IMR-90 (cell line): Measurements from ENCODE around the gene BLTP1. TPM values are rescaled to one million over a fixed set of nuclear protein-coding genes. Genes with fewer than 3 reads are reported as not detected.
A peak's percentile ranks its signal among the peaks of the same experiment; 100 is the strongest.

Experiments
- ATAC-seq: fragments of 200-7000 bp; cut with Tn5 transposase; 2 replicates; pipeline ENCODE4 v1.9.1; 2020; ENCODE audit warnings: low read depth, mild to moderate bottlenecking, moderate library complexity
- BruUV-seq: library from RNA; stranded (reverse); fragments of 400-500 nt; replicated peaks from 2 replicates; lab custom pipeline; 2021; lab: Mats Ljungman, UMichigan
- CTCF ChIA-PET: fragments of 300-600 bp; formaldehyde crosslinking; extraction: SDS; loops from one replicate; lab custom pipeline; 2021; ENCODE audit warnings: antibody characterized with exemption; lab: Yijun Ruan, JAX
- POLR2A ChIA-PET: fragments of 300-600 bp; sonication (Branson Sonifier 250); formaldehyde crosslinking; loops from one replicate; lab custom pipeline; 2022; ENCODE audit warnings: antibody characterized with exemption; ENCODE audit not compliant: unreplicated experiment; lab: Charles Lee
- DNase-seq: peaks from one replicate; pipeline ENCODE4 v3.0.0; 2013
- H2AFZ ChIP-seq: replicated peaks from 2 replicates; pipeline ENCODE3; 2013; ENCODE audit warnings: low read length, mild to moderate bottlenecking; ENCODE audit not compliant: poor library complexity
- H2AK5ac ChIP-seq: 2 replicates; pipeline ENCODE4 v1.6.1; 2013; ENCODE audit warnings: low read depth, low read length, inconsistent platforms
- H2AK9ac ChIP-seq: replicated peaks from 2 replicates; pipeline ENCODE3; 2013; ENCODE audit warnings: mild to moderate bottlenecking, low read depth, low read length, moderate library complexity; ENCODE audit not compliant: poor library complexity
- H2BK120ac ChIP-seq: 2 replicates; pipeline ENCODE4 v1.6.1; 2013; ENCODE audit warnings: low read depth, low read length, inconsistent platforms
- H2BK15ac ChIP-seq: 3 replicates; pipeline ENCODE4 v1.6.1; 2013; ENCODE audit warnings: low read depth, low read length, inconsistent platforms
- H2BK20ac ChIP-seq: 2 replicates; pipeline ENCODE4 v1.6.1; 2013; ENCODE audit warnings: low read depth, mild to moderate bottlenecking, inconsistent platforms, low read length, moderate library complexity
- H2BK5ac ChIP-seq: 2 replicates; pipeline ENCODE4 v1.6.1; 2013; ENCODE audit warnings: mild to moderate bottlenecking, low read depth, low read length, inconsistent platforms; ENCODE audit not compliant: poor library complexity, severe bottlenecking
- H3K14ac ChIP-seq: replicated peaks from 2 replicates; pipeline ENCODE4 v1.6.1; 2013; ENCODE audit warnings: low read depth, low read length, inconsistent platforms
- H3K18ac ChIP-seq: 2 replicates; pipeline ENCODE4 v1.6.1; 2013; ENCODE audit warnings: low read depth, low read length, control low read depth
- H3K23ac ChIP-seq: 2 replicates; pipeline ENCODE4 v1.6.1; 2013; ENCODE audit warnings: low read depth, low read length, inconsistent platforms
- H3K27ac ChIP-seq: 2 replicates; pipeline ENCODE4 v1.5.1; 2013; ENCODE audit warnings: mild to moderate bottlenecking, control low read depth, low read length; ENCODE audit not compliant: insufficient read depth
- H3K27me3 ChIP-seq: 2 replicates; pipeline ENCODE4 v1.6.1; 2013; ENCODE audit warnings: low read length; ENCODE audit not compliant: control insufficient read depth, insufficient read depth
- H3K36me3 ChIP-seq: 2 replicates; pipeline ENCODE4 v1.6.1; 2013; ENCODE audit warnings: low read length, mixed read lengths; ENCODE audit not compliant: control insufficient read depth, insufficient read depth
- H3K4ac ChIP-seq: 2 replicates; pipeline ENCODE4 v1.6.1; 2013; ENCODE audit warnings: low read depth, low read length, inconsistent platforms
- H3K4me1 ChIP-seq: 2 replicates; pipeline ENCODE4 v1.6.1; 2013; ENCODE audit warnings: low read length, mixed read lengths; ENCODE audit not compliant: control insufficient read depth, insufficient read depth
- H3K4me2 ChIP-seq: 2 replicates; pipeline ENCODE4 v1.6.1; 2013; ENCODE audit warnings: low read depth, mild to moderate bottlenecking, control low read depth, low read length, moderate library complexity
- H3K4me3 ChIP-seq: 2 replicates; pipeline ENCODE4 v1.5.1; 2013; ENCODE audit warnings: low read depth, mild to moderate bottlenecking, control low read depth, low read length, moderate library complexity; ENCODE audit not compliant: insufficient read depth
- H3K56ac ChIP-seq: 2 replicates; pipeline ENCODE4 v1.6.1; 2013; ENCODE audit warnings: low read length, inconsistent platforms; ENCODE audit not compliant: insufficient read depth; ENCODE audit errors: extremely low read depth
- H3K79me1 ChIP-seq, 2 experiments: 2 replicates each; pipeline ENCODE4 v1.6.1; 2013; ENCODE audit warnings: low read length in 2 of 2, inconsistent platforms in 1 of 2, low read depth in 1 of 2
- H3K9ac ChIP-seq: 2 replicates; pipeline ENCODE4 v1.6.1; 2013; ENCODE audit warnings: low read depth, low read length, control low read depth
- H3K9me1 ChIP-seq: 2 replicates; pipeline ENCODE4 v1.6.1; 2013; ENCODE audit warnings: low read length, inconsistent platforms; ENCODE audit not compliant: insufficient read depth
- H3K9me3 ChIP-seq: 2 replicates; pipeline ENCODE4 v1.6.1; 2013; ENCODE audit warnings: low read length; ENCODE audit not compliant: control insufficient read depth, insufficient read depth
- H4K20me1 ChIP-seq: 2 replicates; pipeline ENCODE4 v1.6.1; 2013; ENCODE audit warnings: low read length, inconsistent platforms; ENCODE audit not compliant: insufficient read depth
- H4K5ac ChIP-seq: 2 replicates; pipeline ENCODE4 v1.6.1; 2013; ENCODE audit warnings: mild to moderate bottlenecking, low read depth, low read length, control low read depth
- H4K8ac ChIP-seq, 2 experiments: 2 replicates each; pipeline ENCODE4 v1.6.1; 2013; ENCODE audit warnings: low read depth in 2 of 2, low read length in 2 of 2, control low read depth in 1 of 2, inconsistent platforms in 1 of 2
- H4K91ac ChIP-seq: 2 replicates; pipeline ENCODE4 v1.6.1; 2013; ENCODE audit warnings: low read depth, low read length, inconsistent platforms; ENCODE audit not compliant: insufficient read depth
- CHD1 ChIP-seq: IDR thresholded peaks from 2 replicates; pipeline ENCODE4 v1.6.1; 2012; ENCODE audit warnings: low read depth, low read length, improper control_type of control experiment
- MAFK ChIP-seq: IDR thresholded peaks from 2 replicates; pipeline ENCODE4 v1.6.1; 2012; ENCODE audit warnings: low read depth, low read length, improper control_type of control experiment
- MXI1 ChIP-seq: IDR thresholded peaks from 2 replicates; pipeline ENCODE4 v1.6.1; 2012; ENCODE audit warnings: low read depth, mild to moderate bottlenecking, low read length, moderate library complexity, borderline replicate concordance
- NFE2L2 ChIP-seq: fragments of 150-350 bp; IDR thresholded peaks from 2 replicates; pipeline ENCODE4 v1.6.1; 2016; ENCODE audit warnings: low read depth, mild to moderate bottlenecking, low read length
- POLR2A ChIP-seq: IDR thresholded peaks from 2 replicates; pipeline ENCODE4 v1.6.1; 2012; ENCODE audit warnings: mild to moderate bottlenecking, low read depth, low read length
- WGBS, 2 experiments: methylation state at CpG; one replicate each; pipeline versions ENCODE4 v1.1.5 to v1.1.7; 2013; ENCODE audit warnings: missing lambda C conversion rate in 2 of 2; ENCODE audit not compliant: insufficient read length in 1 of 2; ENCODE audit errors: extremely low coverage in 2 of 2; 5-methylcytosine and 5-hydroxymethylcytosine counted together
- dilution Hi-C: fragments of 300-500 bp; cut with HindIII; formaldehyde crosslinking; loops from one replicate; pipeline ENCODE4 v1.14.3; 2018; ENCODE audit warnings: low sequenced_read_pairs; ENCODE audit not compliant: unreplicated experiment
- in situ Hi-C: fragments of 300-500 bp; cut with MboI; formaldehyde crosslinking; loops from 3 replicates; pipeline ENCODE4 v1.14.3; 2019; ENCODE audit warnings: low sequenced_read_pairs, inconsistent platforms, mixed read lengths
- intact Hi-C: fragments of 100-400 bp; cut with micrococcal nuclease; formaldehyde crosslinking; loops from 2 replicates; pipeline ENCODE4 v1.10.0; 2022
- polyA plus RNA-seq, 3 experiments: library from polyadenylated mRNA; depleted of rRNA; stranded (reverse); fragments of >200 nt; gene quantifications; 2 replicates each; pipeline ENCODE4 v1.2.3, GENCODE V29; 2012; ENCODE audit warnings: low replicate concordance in 1 of 3
- total RNA-seq: library from RNA; depleted of rRNA; stranded (reverse); fragments of >200 nt; gene quantifications from 2 replicates; pipeline ENCODE4 v1.2.3, GENCODE V29; 2012
- TF ChIP-seq, protein P1 (sequence below): fragments of 150-350 bp; IDR thresholded peaks from 2 replicates; pipeline ENCODE4 v1.6.1; 2016; ENCODE audit warnings: low read depth, mild to moderate bottlenecking, low read length, moderate library complexity, borderline replicate concordance
- TF ChIP-seq, protein P2 (sequence below): conservative IDR thresholded peaks from 2 replicates; pipeline ENCODE4 v1.5.1; 2012; ENCODE audit warnings: mild to moderate bottlenecking, low read depth, low read length, improper control_type of control experiment

BLTP1 gene
- total and polyA plus RNA-seq, 2 of the 4 experiments (the other 2 are of a cell fraction), result 18.9 to 92.7 TPM

DNA sequence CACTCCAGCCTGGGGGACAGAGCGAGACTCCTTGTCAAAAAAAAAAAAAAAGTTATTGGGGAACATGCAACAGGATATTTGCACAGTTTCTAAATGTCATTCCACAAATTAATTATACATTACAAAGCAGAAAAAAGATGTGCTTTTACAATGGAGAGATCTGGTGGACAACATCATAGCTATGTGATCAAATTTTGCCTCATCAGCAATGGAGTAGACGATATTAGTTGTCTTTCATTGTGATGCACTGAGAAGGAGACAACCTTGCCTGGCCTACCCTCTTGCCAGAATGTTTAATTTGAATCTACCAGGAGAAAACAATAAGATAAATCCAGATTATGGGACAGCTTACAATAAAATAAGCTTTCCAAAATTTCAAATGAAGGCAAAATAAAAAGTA, 30.5 kb upstream of the BLTP1 start:
- Histone ChIP-seq H3K23ac (no peak overlapping the region), H4K8ac (no peak overlapping the region), H4K5ac (no peak overlapping the region), H3K79me1 (no peaks in the 10 kb centered on the region), H3K4me2 (no peak overlapping the region), H2BK120ac (no peak overlapping the region), H4K91ac (no peak overlapping the region), H3K4me1 (no peaks in the 10 kb centered on the region), H3K14ac (no peak overlapping the region), H3K4me3 (no peak overlapping the region), H2AK5ac (no peak overlapping the region), H3K27me3 (no peaks in the 10 kb centered on the region), H3K9me1 (no peaks in the 10 kb centered on the region), H2AK9ac (no peak overlapping the region), H4K20me1 (no peaks in the 10 kb centered on the region), H2BK15ac (no peak overlapping the region), H3K56ac (no peak overlapping the region), H3K4ac (no peak overlapping the region), H2AFZ (no peak overlapping the region), H2BK20ac (no peak overlapping the region), H3K27ac (no peak overlapping the region), H2BK5ac (no peak overlapping the region), H3K18ac (no peak overlapping the region), H3K36me3 (no peaks in the 10 kb centered on the region), H3K9ac (no peak overlapping the region), H3K9me3 (no peaks in the 10 kb centered on the region)
- TF ChIP-seq CHD1 (no peak), MXI1 (no peak), MAFK (0 out of 2 replicates have a peak, but pooled peaks have one; percentile 32), NFE2L2 (no peak), POLR2A (no peak)
- TF ChIP-seq, protein P1, sequence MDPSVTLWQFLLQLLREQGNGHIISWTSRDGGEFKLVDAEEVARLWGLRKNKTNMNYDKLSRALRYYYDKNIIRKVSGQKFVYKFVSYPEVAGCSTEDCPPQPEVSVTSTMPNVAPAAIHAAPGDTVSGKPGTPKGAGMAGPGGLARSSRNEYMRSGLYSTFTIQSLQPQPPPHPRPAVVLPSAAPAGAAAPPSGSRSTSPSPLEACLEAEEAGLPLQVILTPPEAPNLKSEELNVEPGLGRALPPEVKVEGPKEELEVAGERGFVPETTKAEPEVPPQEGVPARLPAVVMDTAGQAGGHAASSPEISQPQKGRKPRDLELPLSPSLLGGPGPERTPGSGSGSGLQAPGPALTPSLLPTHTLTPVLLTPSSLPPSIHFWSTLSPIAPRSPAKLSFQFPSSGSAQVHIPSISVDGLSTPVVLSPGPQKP, result no peak
- TF ChIP-seq, protein P2, sequence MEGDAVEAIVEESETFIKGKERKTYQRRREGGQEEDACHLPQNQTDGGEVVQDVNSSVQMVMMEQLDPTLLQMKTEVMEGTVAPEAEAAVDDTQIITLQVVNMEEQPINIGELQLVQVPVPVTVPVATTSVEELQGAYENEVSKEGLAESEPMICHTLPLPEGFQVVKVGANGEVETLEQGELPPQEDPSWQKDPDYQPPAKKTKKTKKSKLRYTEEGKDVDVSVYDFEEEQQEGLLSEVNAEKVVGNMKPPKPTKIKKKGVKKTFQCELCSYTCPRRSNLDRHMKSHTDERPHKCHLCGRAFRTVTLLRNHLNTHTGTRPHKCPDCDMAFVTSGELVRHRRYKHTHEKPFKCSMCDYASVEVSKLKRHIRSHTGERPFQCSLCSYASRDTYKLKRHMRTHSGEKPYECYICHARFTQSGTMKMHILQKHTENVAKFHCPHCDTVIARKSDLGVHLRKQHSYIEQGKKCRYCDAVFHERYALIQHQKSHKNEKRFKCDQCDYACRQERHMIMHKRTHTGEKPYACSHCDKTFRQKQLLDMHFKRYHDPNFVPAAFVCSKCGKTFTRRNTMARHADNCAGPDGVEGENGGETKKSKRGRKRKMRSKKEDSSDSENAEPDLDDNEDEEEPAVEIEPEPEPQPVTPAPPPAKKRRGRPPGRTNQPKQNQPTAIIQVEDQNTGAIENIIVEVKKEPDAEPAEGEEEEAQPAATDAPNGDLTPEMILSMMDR, result no peak
- WGBS, 2 experiments, result no CpG with 5 or more reads among the region's 2 CpGs
- ATAC-seq, result no peak
- no peak for DNase-seq
- POLR2A ChIA-PET, result no interaction called here
- dilution Hi-C loops (no loop called here), intact Hi-C loops (no loop called here), in situ Hi-C loops (no loop called here)
- BruUV-seq, result no TSS peak
- CTCF ChIA-PET, result interaction anchor here (0.7 to 0.9 kb wide), 2 partner anchors 12 to 38 kb away, joined by 3 read pairs; no protein-coding TSS in a partner anchor
